IMR-90 (cell line): ENCODE results near the gene SAMD10. TPM values are rescaled to one million over a fixed set of nuclear protein-coding genes. Genes with fewer than 3 reads are reported as not detected.
A peak's percentile ranks its signal among the peaks of the same experiment; 100 is the strongest.

ENCODE experiments used
- ATAC-seq: fragments of 200-7000 bp; cut with Tn5 transposase; 2 replicates; pipeline ENCODE4 v1.9.1; 2020; ENCODE audit warnings: low read depth, mild to moderate bottlenecking, moderate library complexity
- BruUV-seq: library from RNA; stranded (reverse); fragments of 400-500 nt; replicated peaks from 2 replicates; lab custom pipeline; 2021; lab: Mats Ljungman, UMichigan
- CTCF ChIA-PET: fragments of 300-600 bp; formaldehyde crosslinking; extraction: SDS; loops from one replicate; lab custom pipeline; 2021; ENCODE audit warnings: antibody characterized with exemption; lab: Yijun Ruan, JAX
- POLR2A ChIA-PET: fragments of 300-600 bp; sonication (Branson Sonifier 250); formaldehyde crosslinking; loops from one replicate; lab custom pipeline; 2022; ENCODE audit warnings: antibody characterized with exemption; ENCODE audit not compliant: unreplicated experiment; lab: Charles Lee
- DNase-seq: peaks from one replicate; pipeline ENCODE4 v3.0.0; 2013
- H2AFZ ChIP-seq: replicated peaks from 2 replicates; pipeline ENCODE3; 2013; ENCODE audit warnings: low read length, mild to moderate bottlenecking; ENCODE audit not compliant: poor library complexity
- H2AK5ac ChIP-seq: 2 replicates; pipeline ENCODE4 v1.6.1; 2013; ENCODE audit warnings: low read depth, low read length, inconsistent platforms
- H2AK9ac ChIP-seq: replicated peaks from 2 replicates; pipeline ENCODE3; 2013; ENCODE audit warnings: mild to moderate bottlenecking, low read depth, low read length, moderate library complexity; ENCODE audit not compliant: poor library complexity
- H2BK120ac ChIP-seq: 2 replicates; pipeline ENCODE4 v1.6.1; 2013; ENCODE audit warnings: low read depth, low read length, inconsistent platforms
- H2BK15ac ChIP-seq: 3 replicates; pipeline ENCODE4 v1.6.1; 2013; ENCODE audit warnings: low read depth, low read length, inconsistent platforms
- H2BK20ac ChIP-seq: 2 replicates; pipeline ENCODE4 v1.6.1; 2013; ENCODE audit warnings: low read depth, mild to moderate bottlenecking, inconsistent platforms, low read length, moderate library complexity
- H2BK5ac ChIP-seq: 2 replicates; pipeline ENCODE4 v1.6.1; 2013; ENCODE audit warnings: mild to moderate bottlenecking, low read depth, low read length, inconsistent platforms; ENCODE audit not compliant: poor library complexity, severe bottlenecking
- H3K14ac ChIP-seq: replicated peaks from 2 replicates; pipeline ENCODE4 v1.6.1; 2013; ENCODE audit warnings: low read depth, low read length, inconsistent platforms
- H3K18ac ChIP-seq: 2 replicates; pipeline ENCODE4 v1.6.1; 2013; ENCODE audit warnings: low read depth, low read length, control low read depth
- H3K23ac ChIP-seq: 2 replicates; pipeline ENCODE4 v1.6.1; 2013; ENCODE audit warnings: low read depth, low read length, inconsistent platforms
- H3K27ac ChIP-seq: 2 replicates; pipeline ENCODE4 v1.5.1; 2013; ENCODE audit warnings: mild to moderate bottlenecking, control low read depth, low read length; ENCODE audit not compliant: insufficient read depth
- H3K27me3 ChIP-seq: 2 replicates; pipeline ENCODE4 v1.6.1; 2013; ENCODE audit warnings: low read length; ENCODE audit not compliant: control insufficient read depth, insufficient read depth
- H3K36me3 ChIP-seq: 2 replicates; pipeline ENCODE4 v1.6.1; 2013; ENCODE audit warnings: low read length, mixed read lengths; ENCODE audit not compliant: control insufficient read depth, insufficient read depth
- H3K4ac ChIP-seq: 2 replicates; pipeline ENCODE4 v1.6.1; 2013; ENCODE audit warnings: low read depth, low read length, inconsistent platforms
- H3K4me1 ChIP-seq: 2 replicates; pipeline ENCODE4 v1.6.1; 2013; ENCODE audit warnings: low read length, mixed read lengths; ENCODE audit not compliant: control insufficient read depth, insufficient read depth
- H3K4me2 ChIP-seq: 2 replicates; pipeline ENCODE4 v1.6.1; 2013; ENCODE audit warnings: low read depth, mild to moderate bottlenecking, control low read depth, low read length, moderate library complexity
- H3K4me3 ChIP-seq: 2 replicates; pipeline ENCODE4 v1.5.1; 2013; ENCODE audit warnings: low read depth, mild to moderate bottlenecking, control low read depth, low read length, moderate library complexity; ENCODE audit not compliant: insufficient read depth
- H3K56ac ChIP-seq: 2 replicates; pipeline ENCODE4 v1.6.1; 2013; ENCODE audit warnings: low read length, inconsistent platforms; ENCODE audit not compliant: insufficient read depth; ENCODE audit errors: extremely low read depth
- H3K79me1 ChIP-seq, 2 experiments: 2 replicates each; pipeline ENCODE4 v1.6.1; 2013; ENCODE audit warnings: low read length in 2 of 2, inconsistent platforms in 1 of 2, low read depth in 1 of 2
- H3K9ac ChIP-seq: 2 replicates; pipeline ENCODE4 v1.6.1; 2013; ENCODE audit warnings: low read depth, low read length, control low read depth
- H3K9me1 ChIP-seq: 2 replicates; pipeline ENCODE4 v1.6.1; 2013; ENCODE audit warnings: low read length, inconsistent platforms; ENCODE audit not compliant: insufficient read depth
- H3K9me3 ChIP-seq: 2 replicates; pipeline ENCODE4 v1.6.1; 2013; ENCODE audit warnings: low read length; ENCODE audit not compliant: control insufficient read depth, insufficient read depth
- H4K20me1 ChIP-seq: 2 replicates; pipeline ENCODE4 v1.6.1; 2013; ENCODE audit warnings: low read length, inconsistent platforms; ENCODE audit not compliant: insufficient read depth
- H4K5ac ChIP-seq: 2 replicates; pipeline ENCODE4 v1.6.1; 2013; ENCODE audit warnings: mild to moderate bottlenecking, low read depth, low read length, control low read depth
- H4K8ac ChIP-seq, 2 experiments: 2 replicates each; pipeline ENCODE4 v1.6.1; 2013; ENCODE audit warnings: low read depth in 2 of 2, low read length in 2 of 2, control low read depth in 1 of 2, inconsistent platforms in 1 of 2
- H4K91ac ChIP-seq: 2 replicates; pipeline ENCODE4 v1.6.1; 2013; ENCODE audit warnings: low read depth, low read length, inconsistent platforms; ENCODE audit not compliant: insufficient read depth
- CEBPB ChIP-seq: IDR thresholded peaks from 2 replicates; pipeline ENCODE4 v1.6.1; 2012; ENCODE audit warnings: low read depth, low read length, improper control_type of control experiment
- FOS ChIP-seq: fragments of 150-350 bp; IDR thresholded peaks from 2 replicates; pipeline ENCODE4 v1.6.1; 2016; ENCODE audit warnings: low read depth, low read length
- RCOR1 ChIP-seq: IDR thresholded peaks from 2 replicates; pipeline ENCODE4 v1.6.1; 2012; ENCODE audit warnings: mild to moderate bottlenecking, low read length, improper control_type of control experiment; ENCODE audit not compliant: insufficient replicate concordance
- WGBS, 2 experiments: methylation state at CpG; one replicate each; pipeline versions ENCODE4 v1.1.5 to v1.1.7; 2013; ENCODE audit warnings: missing lambda C conversion rate in 2 of 2; ENCODE audit not compliant: insufficient read length in 1 of 2; ENCODE audit errors: extremely low coverage in 2 of 2; 5-methylcytosine and 5-hydroxymethylcytosine counted together
- dilution Hi-C: fragments of 300-500 bp; cut with HindIII; formaldehyde crosslinking; loops from one replicate; pipeline ENCODE4 v1.14.3; 2018; ENCODE audit warnings: low sequenced_read_pairs; ENCODE audit not compliant: unreplicated experiment
- in situ Hi-C: fragments of 300-500 bp; cut with MboI; formaldehyde crosslinking; loops from 3 replicates; pipeline ENCODE4 v1.14.3; 2019; ENCODE audit warnings: low sequenced_read_pairs, inconsistent platforms, mixed read lengths
- intact Hi-C: fragments of 100-400 bp; cut with micrococcal nuclease; formaldehyde crosslinking; loops from 2 replicates; pipeline ENCODE4 v1.10.0; 2022
- polyA plus RNA-seq, 3 experiments: library from polyadenylated mRNA; depleted of rRNA; stranded (reverse); fragments of >200 nt; gene quantifications; 2 replicates each; pipeline ENCODE4 v1.2.3, GENCODE V29; 2012; ENCODE audit warnings: low replicate concordance in 1 of 3
- total RNA-seq: library from RNA; depleted of rRNA; stranded (reverse); fragments of >200 nt; gene quantifications from 2 replicates; pipeline ENCODE4 v1.2.3, GENCODE V29; 2012

Gene SAMD10
- total and polyA plus RNA-seq, 2 of the 4 experiments (the other 2 are of a cell fraction): 0.54 to 4.1 TPM

GRCh38 chr20:64001607-64002011 lies 22.2 kb upstream of the SAMD10 start:
- peak; percentile 40 for DNase-seq

More at GRCh38 chr20:64001607-64002011, 22.2 kb upstream of the SAMD10 start:
- H3K4ac ChIP-seq: no peak overlapping the region
- no peak overlapping the region for H3K23ac ChIP-seq
- H2BK5ac ChIP-seq: no peak overlapping the region
- intact Hi-C loops: no loop called here
- no peak overlapping the region for H3K14ac ChIP-seq
- H3K9me3 ChIP-seq: no peaks in the 10 kb centered on the region
- H3K27me3 ChIP-seq: no peaks in the 10 kb centered on the region
- H2AK9ac ChIP-seq: no peak overlapping the region
- H3K36me3 ChIP-seq: peaks cover 65% of the 10 kb centered on the region
- H3K56ac ChIP-seq: no peak overlapping the region
- H4K91ac ChIP-seq: no peak overlapping the region
- no peak overlapping the region for H3K4me3 ChIP-seq
- no peak overlapping the region for H2AK5ac ChIP-seq
- H3K9ac ChIP-seq: no peak overlapping the region
- H3K9me1 ChIP-seq: 0 out of 2 replicates have a peak, but pooled peaks cover 8% of the 10 kb centered on the region
- WGBS, 2 experiments: 89% methylated on average over 3 of the region's 11 CpGs; no CpG with 5 or more reads in 1 of the 2 experiments
- BruUV-seq: no TSS peak
- POLR2A ChIA-PET: no interaction called here
- dilution Hi-C loops: no loop called here
- CTCF ChIA-PET: no interaction called here
- H2AFZ ChIP-seq: peak overlapping the region; percentile 56
- H2BK120ac ChIP-seq: no peak overlapping the region
- H3K4me2 ChIP-seq: no peak overlapping the region
- no peak for TF ChIP-seq FOS
- TF ChIP-seq RCOR1: no peak
- TF ChIP-seq CEBPB: no peak
- H3K18ac ChIP-seq: no peak overlapping the region
- H4K20me1 ChIP-seq: peaks cover 26% of the 10 kb centered on the region
- H2BK15ac ChIP-seq: no peak overlapping the region
- no peak overlapping the region for H4K8ac ChIP-seq
- H3K4me1 ChIP-seq: peaks cover 2% of the 10 kb centered on the region; the same call in 1 of the 2 replicates
- H3K79me1 ChIP-seq: peaks cover 7 to 25% of the 10 kb centered on the region in 2 experiments
- in situ Hi-C loops: no loop called here
- H2BK20ac ChIP-seq: no peak overlapping the region
- H3K27ac ChIP-seq: no peak overlapping the region
- peak; percentile 33 for ATAC-seq
- H4K5ac ChIP-seq: no peak overlapping the region
